HepG2 (cell line): Measurements from ENCODE around the gene INO80C. TPM values are rescaled to one million over a fixed set of nuclear protein-coding genes. Genes with fewer than 3 reads are reported as not detected.

Experiments
- ATAC-seq: fragments of 200-7000 bp; cut with Tn5 transposase; 3 replicates; pipeline ENCODE4 v1.9.1; 2020; ENCODE audit warnings: mild to moderate bottlenecking, moderate library complexity
- BruUV-seq: library from RNA; stranded (reverse); fragments of 400-500 nt; replicated peaks from 2 replicates; lab custom pipeline; 2021; lab: Mats Ljungman, UMichigan
- CTCF ChIA-PET: fragments of 300-600 bp; formaldehyde crosslinking; extraction: SDS; loops from one replicate; lab custom pipeline; 2021; ENCODE audit warnings: low total read pairs, inconsistent platforms, low intra/inter-chr PET ratio; lab: Yijun Ruan, JAX
- POLR2A ChIA-PET: fragments of 350-600 bp; sonication (Branson Sonifier 250); formaldehyde crosslinking; loops from one replicate; lab custom pipeline; 2020; ENCODE audit warnings: antibody characterized with exemption, inconsistent platforms; lab: Yijun Ruan, JAX
- DNase-seq: peaks from one replicate; pipeline ENCODE4 v3.0.0-alpha.2; 2015; ENCODE audit warnings: low spot score
- FAIRE-seq: peaks from 3 replicates; lab custom pipeline; 2011; peaks lifted over from hg19 to GRCh38; lab: Jason Lieb, UNC
- H2AFZ ChIP-seq: one replicate; pipeline ENCODE4 v1.6.1; 2011; ENCODE audit warnings: low read length, inconsistent platforms
- H3K27ac ChIP-seq: fragments of 300-600 bp; 3 replicates; pipeline ENCODE4 v1.8.0; 2011; ENCODE audit warnings: mixed run types, mild to moderate bottlenecking, mixed read lengths, low read length, inconsistent platforms; ENCODE audit not compliant: insufficient read depth; ENCODE audit errors: extremely low read length
- H3K27me3 ChIP-seq, 2 experiments: fragments of 200-600 bp in 1 of 2; 2 replicates in 1 of 2; 3 replicates in 1 of 2; pipeline versions ENCODE4 v1.6.0 to v1.8.0; 2011; ENCODE audit warnings: low read length in 2 of 2, mild to moderate bottlenecking in 2 of 2, moderate library complexity in 2 of 2, inconsistent platforms in 1 of 2; ENCODE audit not compliant: insufficient read depth in 2 of 2, control insufficient read depth in 1 of 2
- H3K36me3 ChIP-seq, 2 experiments: fragments of 200-600 bp in 1 of 2; replicated peaks in 1 of 2; 2 replicates in 1 of 2; 3 replicates in 1 of 2; pipeline versions ENCODE4 v1.5.1 to v1.8.0; 2011; ENCODE audit warnings: low read length in 2 of 2, inconsistent platforms in 1 of 2; ENCODE audit not compliant: insufficient read depth in 2 of 2, control insufficient read depth in 1 of 2
- H3K4me1 ChIP-seq: 2 replicates; pipeline ENCODE4 v1.5.1; 2012; ENCODE audit warnings: low read length, inconsistent platforms; ENCODE audit not compliant: insufficient read depth
- H3K4me2 ChIP-seq: 2 replicates; pipeline ENCODE4 v1.6.0; 2011; ENCODE audit warnings: low read depth, low read length, inconsistent platforms
- H3K4me3 ChIP-seq, 3 experiments: fragments of 200-600 bp in 1 of 3; sonication (generic), shearing (Covaris generic) in 1 of 3; replicated peaks in 1 of 3; 2 replicates each; pipeline ENCODE4 v1.5.1; 2011 to 2016; ENCODE audit warnings: low read length in 3 of 3, inconsistent platforms in 2 of 3, low read depth in 2 of 3, mild to moderate bottlenecking in 2 of 3, control low read depth in 1 of 3, mixed read lengths in 1 of 3; ENCODE audit not compliant: insufficient read depth in 1 of 3
- H3K79me2 ChIP-seq: one replicate; pipeline ENCODE4 v1.6.1; 2011; ENCODE audit warnings: low read length, inconsistent platforms; ENCODE audit not compliant: insufficient read depth
- H3K9ac ChIP-seq: 2 replicates; pipeline ENCODE4 v1.6.0; 2011; ENCODE audit warnings: mild to moderate bottlenecking, low read depth, low read length, inconsistent platforms; ENCODE audit not compliant: insufficient read depth
- H3K9me3 ChIP-seq: 2 replicates; pipeline ENCODE4 v1.5.1; 2012; ENCODE audit warnings: mild to moderate bottlenecking, low read length
- H4K20me1 ChIP-seq: 2 replicates; pipeline ENCODE4 v1.6.0; 2011; ENCODE audit warnings: inconsistent platforms, mild to moderate bottlenecking, low read length, moderate library complexity; ENCODE audit not compliant: insufficient read depth
- ATF7-NPFF ChIP-seq: sonication (generic); formaldehyde crosslinking; IDR thresholded peaks from 2 replicates; pipeline ENCODE4 v1.8.1; 2023; ENCODE audit warnings: mild to moderate bottlenecking, low read depth, missing genetic modification reagents, moderate library complexity
- EED ChIP-seq: sonication (generic); formaldehyde crosslinking; IDR thresholded peaks from 2 replicates; pipeline ENCODE4 v1.5.0; 2020; ENCODE audit warnings: mild to moderate bottlenecking, missing genetic modification reagents
- FOXK2 ChIP-seq: fragments of 450-650 bp; IDR thresholded peaks from 2 replicates; pipeline ENCODE4 v1.6.1; 2016
- GTF3A ChIP-seq: sonication (generic); formaldehyde crosslinking; conservative IDR thresholded peaks from 2 replicates; pipeline ENCODE4 v1.4.0; 2020; ENCODE audit warnings: mild to moderate bottlenecking, missing genetic modification reagents
- NR0B2 ChIP-seq: sonication (generic); formaldehyde crosslinking; IDR thresholded peaks from 2 replicates; pipeline ENCODE4 v1.4.0; 2020; ENCODE audit warnings: mild to moderate bottlenecking, missing genetic modification reagents
- SMYD3 ChIP-seq: sonication (generic); formaldehyde crosslinking; IDR thresholded peaks from 2 replicates; pipeline ENCODE4 v1.8.1; 2023; ENCODE audit warnings: mild to moderate bottlenecking, missing genetic modification reagents
- ZFP41 ChIP-seq: sonication (generic); formaldehyde crosslinking; IDR thresholded peaks from 2 replicates; pipeline ENCODE4 v1.4.0; 2020; ENCODE audit warnings: mild to moderate bottlenecking, missing genetic modification reagents, borderline replicate concordance
- ZNF18 ChIP-seq: sonication (generic); formaldehyde crosslinking; IDR thresholded peaks from 2 replicates; pipeline ENCODE4 v1.8.0; 2022; ENCODE audit warnings: mild to moderate bottlenecking, missing genetic modification reagents; ENCODE audit not compliant: insufficient replicate concordance
- ZNF382 ChIP-seq: sonication (generic); formaldehyde crosslinking; IDR thresholded peaks from 2 replicates; pipeline ENCODE4 v1.5.0; 2020; ENCODE audit warnings: missing genetic modification reagents, mild to moderate bottlenecking, borderline replicate concordance
- ZNF660 ChIP-seq: sonication (generic); formaldehyde crosslinking; IDR thresholded peaks from 2 replicates; pipeline ENCODE4 v1.5.1; 2020; ENCODE audit warnings: mild to moderate bottlenecking, low read depth, missing genetic modification reagents, borderline replicate concordance
- ZNF724P ChIP-seq: sonication (generic); formaldehyde crosslinking; IDR thresholded peaks from 2 replicates; pipeline ENCODE4 v1.8.0; 2022; ENCODE audit warnings: missing genetic modification reagents, borderline replicate concordance
- ZNF761 ChIP-seq: sonication (generic); formaldehyde crosslinking; conservative IDR thresholded peaks from 2 replicates; pipeline ENCODE4 v1.4.0; 2020; ENCODE audit warnings: mild to moderate bottlenecking, missing genetic modification reagents
- WGBS: methylation state at CpG from one replicate; pipeline ENCODE4 v1.1.6; 2017; ENCODE audit warnings: low lambda C conversion rate; 5-methylcytosine and 5-hydroxymethylcytosine counted together
- in situ Hi-C: cut with HindIII; loops from 2 replicates; pipeline ENCODE4 v1.10.0; 2017; ENCODE audit warnings: low pct_unique_long_range_greater_than_20kb; ENCODE audit not compliant: extremely low pct_ligation_motif_present
- intact Hi-C: fragments of 100-400 bp; cut with micrococcal nuclease; formaldehyde crosslinking; loops from one replicate; pipeline ENCODE4 v1.10.0; 2022; ENCODE audit not compliant: unreplicated experiment
- polyA plus RNA-seq, 8 experiments: library from polyadenylated mRNA; depleted of rRNA in 3 of 8; stranded (reverse) in 7 of 8; unstranded in 1 of 8; fragments of >200 nt; fragmentation: Illumina TruSeq in 4 of 8; extraction: Trizol in 4 of 8; gene quantifications; 2 replicates each; pipeline versions ENCODE4 v1.2.1 to v1.2.3, GENCODE V29; 2011 to 2016; ENCODE audit warnings: low read depth in 4 of 8, missing spikeins in 1 of 8, mixed read lengths in 1 of 8; ENCODE audit not compliant: insufficient read depth in 1 of 8
- total RNA-seq, 5 experiments: library from RNA; depleted of rRNA; stranded (reverse); fragments of >200 nt; fragmentation: Illumina TruSeq; extraction: Trizol; gene quantifications; 2 replicates each; pipeline ENCODE4 v1.2.3, GENCODE V29; 2016; ENCODE audit warnings: low read depth in 1 of 5
- TF ChIP-seq, protein P1 (sequence below), 2 experiments: fragments of 450-650 bp in 1 of 2; sonication (generic) in 1 of 2; formaldehyde crosslinking in 1 of 2; IDR thresholded peaks; 2 replicates each; pipeline versions ENCODE4 v1.6.1 to v1.8.0; 2016 to 2022; ENCODE audit warnings: antibody characterized with exemption in 1 of 2, mild to moderate bottlenecking in 1 of 2, missing genetic modification reagents in 1 of 2

INO80C gene
- total and polyA plus RNA-seq, 2 of the 13 experiments (the other 11 are each of a cell fraction or from before 2014, with no cell fraction given): 8.2 to 15.4 TPM

DNA sequence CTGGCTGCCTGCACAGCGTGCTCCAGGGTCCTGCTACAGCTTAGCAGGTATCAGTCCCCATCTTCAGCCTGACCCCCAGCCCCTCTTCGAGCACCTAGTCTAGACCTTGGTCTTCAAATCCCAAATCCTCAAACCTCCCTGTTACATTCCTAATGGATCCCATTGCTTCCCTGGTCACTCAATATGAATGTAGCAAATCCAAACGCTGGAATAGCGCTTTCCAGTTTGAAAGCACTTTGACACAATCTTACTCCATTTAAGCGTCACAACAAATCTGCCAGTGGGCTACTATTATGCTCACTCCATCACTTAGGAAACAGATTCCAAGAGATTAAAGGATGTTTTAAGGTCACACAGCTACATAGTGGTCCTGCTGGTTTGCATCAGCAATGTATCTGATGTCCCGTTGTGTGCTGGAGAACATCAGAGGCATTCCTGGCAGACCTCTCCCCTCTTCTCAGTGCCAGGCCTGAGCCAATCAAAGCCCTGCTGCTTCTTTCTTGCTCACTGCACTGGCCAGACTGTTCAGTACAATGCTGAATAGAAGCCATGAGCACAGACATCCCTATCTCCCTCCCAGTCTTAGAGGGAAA is 11.1 kb upstream of the INO80C start:
- H3K9ac ChIP-seq: no peak overlapping the region
- DNase-seq (no peak), ATAC-seq (no peak), FAIRE-seq (no peak)
- in situ Hi-C loops (loop anchor here (5.0 kb wide), 1 partner anchor 102 kb away; no protein-coding TSS in a partner anchor), intact Hi-C loops (no loop called here)
- H3K9me3 ChIP-seq: no peaks in the 10 kb centered on the region
- no peak overlapping the region for H3K27ac ChIP-seq
- ChIA-PET POLR2A (interaction anchor here (3.3 kb wide), 1 partner anchor 12 kb away, joined by 27 read pairs; the partner anchor contains the start of gene INO80C), CTCF (no interaction called here)
- no TSS peak for BruUV-seq
- no peak overlapping the region for H2AFZ ChIP-seq
- H3K4me2 ChIP-seq: no peak overlapping the region
- no peaks in the 10 kb centered on the region for H3K79me2 ChIP-seq
- no peaks in the 10 kb centered on the region for H4K20me1 ChIP-seq
- H3K4me1 ChIP-seq: peaks cover 35% of the 10 kb centered on the region
- 48% methylated on average over 6 of the region's 6 CpGs for WGBS
- H3K36me3 ChIP-seq: no peaks in the 10 kb centered on the region
- no peak overlapping the region for H3K4me3 ChIP-seq
- H3K27me3 ChIP-seq: peaks cover 0 to 6% of the 10 kb centered on the region in 2 experiments; a peak in 1 of 5 replicates
- TF ChIP-seq FOXK2 (no peak), GTF3A (no peak), ZNF18 (CRISPR knock-in tag) (no peak), EED (CRISPR knock-in tag) (no peak), NR0B2 (no peak), ATF7-NPFF (CRISPR knock-in tag) (no peak), ZNF761 (CRISPR knock-in tag) (no peak), ZNF382 (CRISPR knock-in tag) (no peak), ZNF724P (CRISPR knock-in tag) (no peak), ZFP41 (no peak), ZNF660 (CRISPR knock-in tag) (no peak), SMYD3 (no peak)
- TF ChIP-seq, protein P1, sequence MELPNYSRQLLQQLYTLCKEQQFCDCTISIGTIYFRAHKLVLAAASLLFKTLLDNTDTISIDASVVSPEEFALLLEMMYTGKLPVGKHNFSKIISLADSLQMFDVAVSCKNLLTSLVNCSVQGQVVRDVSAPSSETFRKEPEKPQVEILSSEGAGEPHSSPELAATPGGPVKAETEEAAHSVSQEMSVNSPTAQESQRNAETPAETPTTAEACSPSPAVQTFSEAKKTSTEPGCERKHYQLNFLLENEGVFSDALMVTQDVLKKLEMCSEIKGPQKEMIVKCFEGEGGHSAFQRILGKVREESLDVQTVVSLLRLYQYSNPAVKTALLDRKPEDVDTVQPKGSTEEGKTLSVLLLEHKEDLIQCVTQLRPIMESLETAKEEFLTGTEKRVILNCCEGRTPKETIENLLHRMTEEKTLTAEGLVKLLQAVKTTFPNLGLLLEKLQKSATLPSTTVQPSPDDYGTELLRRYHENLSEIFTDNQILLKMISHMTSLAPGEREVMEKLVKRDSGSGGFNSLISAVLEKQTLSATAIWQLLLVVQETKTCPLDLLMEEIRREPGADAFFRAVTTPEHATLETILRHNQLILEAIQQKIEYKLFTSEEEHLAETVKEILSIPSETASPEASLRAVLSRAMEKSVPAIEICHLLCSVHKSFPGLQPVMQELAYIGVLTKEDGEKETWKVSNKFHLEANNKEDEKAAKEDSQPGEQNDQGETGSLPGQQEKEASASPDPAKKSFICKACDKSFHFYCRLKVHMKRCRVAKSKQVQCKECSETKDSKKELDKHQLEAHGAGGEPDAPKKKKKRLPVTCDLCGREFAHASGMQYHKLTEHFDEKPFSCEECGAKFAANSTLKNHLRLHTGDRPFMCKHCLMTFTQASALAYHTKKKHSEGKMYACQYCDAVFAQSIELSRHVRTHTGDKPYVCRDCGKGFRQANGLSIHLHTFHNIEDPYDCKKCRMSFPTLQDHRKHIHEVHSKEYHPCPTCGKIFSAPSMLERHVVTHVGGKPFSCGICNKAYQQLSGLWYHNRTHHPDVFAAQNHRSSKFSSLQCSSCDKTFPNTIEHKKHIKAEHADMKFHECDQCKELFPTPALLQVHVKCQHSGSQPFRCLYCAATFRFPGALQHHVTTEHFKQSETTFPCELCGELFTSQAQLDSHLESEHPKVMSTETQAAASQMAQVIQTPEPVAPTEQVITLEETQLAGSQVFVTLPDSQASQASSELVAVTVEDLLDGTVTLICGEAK (IDR thresholded peaks at IDR 0.05): no peak
- TF ChIP-seq, protein P1 (CRISPR knock-in tag; IDR thresholded peaks at IDR 0.05): no peak
